HepG2 (cell line): Measurements from ENCODE around the gene SYAP1. TPM values are rescaled to one million over a fixed set of nuclear protein-coding genes. Genes with fewer than 3 reads are reported as not detected.

Experiments
- MEIS2 ChIP-seq: sonication (generic); formaldehyde crosslinking; IDR thresholded peaks from 2 replicates; pipeline ENCODE4 v1.9.0; 2021; ENCODE audit warnings: mild to moderate bottlenecking, missing genetic modification reagents
- U2AF2 ChIP-seq: fragments of 200-400 bp; formaldehyde crosslinking; IDR thresholded peaks from 2 replicates; pipeline ENCODE4 v1.6.1; 2017; ENCODE audit warnings: low read depth, mild to moderate bottlenecking, low read length
- polyA plus RNA-seq, 8 experiments: library from polyadenylated mRNA; depleted of rRNA in 3 of 8; stranded (reverse) in 7 of 8; unstranded in 1 of 8; fragments of >200 nt; fragmentation: Illumina TruSeq in 4 of 8; extraction: Trizol in 4 of 8; gene quantifications; 2 replicates each; pipeline versions ENCODE4 v1.2.1 to v1.2.3, GENCODE V29; 2011 to 2016; ENCODE audit warnings: low read depth in 4 of 8, missing spikeins in 1 of 8, mixed read lengths in 1 of 8; ENCODE audit not compliant: insufficient read depth in 1 of 8
- total RNA-seq, 5 experiments: library from RNA; depleted of rRNA; stranded (reverse); fragments of >200 nt; fragmentation: Illumina TruSeq; extraction: Trizol; gene quantifications; 2 replicates each; pipeline ENCODE4 v1.2.3, GENCODE V29; 2016; ENCODE audit warnings: low read depth in 1 of 5
- TF ChIP-seq, protein P1 (sequence below): sonication (generic); formaldehyde crosslinking; IDR thresholded peaks from 2 replicates; pipeline ENCODE4 v1.4.0; 2020; ENCODE audit warnings: mild to moderate bottlenecking, missing genetic modification reagents
- TF ChIP-seq, protein P2 (sequence below): sonication (generic); formaldehyde crosslinking; IDR thresholded peaks from 2 replicates; pipeline ENCODE4 v1.4.0; 2020; ENCODE audit warnings: missing genetic modification reagents

Gene SYAP1
- total and polyA plus RNA-seq, 2 of the 13 experiments (the other 11 are each of a cell fraction or from before 2014, with no cell fraction given), result 4.9 to 18.5 TPM

DNA sequence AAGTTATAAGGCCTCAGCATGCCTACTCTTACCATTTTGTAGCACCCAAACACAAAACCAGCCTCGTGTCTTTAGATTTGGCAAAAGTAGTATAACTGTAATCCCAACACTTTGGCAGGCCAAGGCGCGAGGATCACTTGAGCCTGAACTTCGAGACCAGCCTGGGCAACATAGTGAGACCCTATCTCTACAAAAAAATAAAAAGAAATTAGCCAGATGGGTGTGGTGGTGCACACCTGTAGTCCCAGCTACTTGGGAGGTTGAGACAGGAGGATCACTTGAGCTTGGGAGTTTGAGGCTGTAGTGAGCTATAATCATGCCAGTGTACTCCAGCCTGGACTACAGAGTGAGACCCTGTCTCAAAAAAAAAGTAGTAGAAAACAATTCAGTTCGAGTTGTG, 17.6 kb downstream of the SYAP1 start (continued):
- TF ChIP-seq, protein P1, sequence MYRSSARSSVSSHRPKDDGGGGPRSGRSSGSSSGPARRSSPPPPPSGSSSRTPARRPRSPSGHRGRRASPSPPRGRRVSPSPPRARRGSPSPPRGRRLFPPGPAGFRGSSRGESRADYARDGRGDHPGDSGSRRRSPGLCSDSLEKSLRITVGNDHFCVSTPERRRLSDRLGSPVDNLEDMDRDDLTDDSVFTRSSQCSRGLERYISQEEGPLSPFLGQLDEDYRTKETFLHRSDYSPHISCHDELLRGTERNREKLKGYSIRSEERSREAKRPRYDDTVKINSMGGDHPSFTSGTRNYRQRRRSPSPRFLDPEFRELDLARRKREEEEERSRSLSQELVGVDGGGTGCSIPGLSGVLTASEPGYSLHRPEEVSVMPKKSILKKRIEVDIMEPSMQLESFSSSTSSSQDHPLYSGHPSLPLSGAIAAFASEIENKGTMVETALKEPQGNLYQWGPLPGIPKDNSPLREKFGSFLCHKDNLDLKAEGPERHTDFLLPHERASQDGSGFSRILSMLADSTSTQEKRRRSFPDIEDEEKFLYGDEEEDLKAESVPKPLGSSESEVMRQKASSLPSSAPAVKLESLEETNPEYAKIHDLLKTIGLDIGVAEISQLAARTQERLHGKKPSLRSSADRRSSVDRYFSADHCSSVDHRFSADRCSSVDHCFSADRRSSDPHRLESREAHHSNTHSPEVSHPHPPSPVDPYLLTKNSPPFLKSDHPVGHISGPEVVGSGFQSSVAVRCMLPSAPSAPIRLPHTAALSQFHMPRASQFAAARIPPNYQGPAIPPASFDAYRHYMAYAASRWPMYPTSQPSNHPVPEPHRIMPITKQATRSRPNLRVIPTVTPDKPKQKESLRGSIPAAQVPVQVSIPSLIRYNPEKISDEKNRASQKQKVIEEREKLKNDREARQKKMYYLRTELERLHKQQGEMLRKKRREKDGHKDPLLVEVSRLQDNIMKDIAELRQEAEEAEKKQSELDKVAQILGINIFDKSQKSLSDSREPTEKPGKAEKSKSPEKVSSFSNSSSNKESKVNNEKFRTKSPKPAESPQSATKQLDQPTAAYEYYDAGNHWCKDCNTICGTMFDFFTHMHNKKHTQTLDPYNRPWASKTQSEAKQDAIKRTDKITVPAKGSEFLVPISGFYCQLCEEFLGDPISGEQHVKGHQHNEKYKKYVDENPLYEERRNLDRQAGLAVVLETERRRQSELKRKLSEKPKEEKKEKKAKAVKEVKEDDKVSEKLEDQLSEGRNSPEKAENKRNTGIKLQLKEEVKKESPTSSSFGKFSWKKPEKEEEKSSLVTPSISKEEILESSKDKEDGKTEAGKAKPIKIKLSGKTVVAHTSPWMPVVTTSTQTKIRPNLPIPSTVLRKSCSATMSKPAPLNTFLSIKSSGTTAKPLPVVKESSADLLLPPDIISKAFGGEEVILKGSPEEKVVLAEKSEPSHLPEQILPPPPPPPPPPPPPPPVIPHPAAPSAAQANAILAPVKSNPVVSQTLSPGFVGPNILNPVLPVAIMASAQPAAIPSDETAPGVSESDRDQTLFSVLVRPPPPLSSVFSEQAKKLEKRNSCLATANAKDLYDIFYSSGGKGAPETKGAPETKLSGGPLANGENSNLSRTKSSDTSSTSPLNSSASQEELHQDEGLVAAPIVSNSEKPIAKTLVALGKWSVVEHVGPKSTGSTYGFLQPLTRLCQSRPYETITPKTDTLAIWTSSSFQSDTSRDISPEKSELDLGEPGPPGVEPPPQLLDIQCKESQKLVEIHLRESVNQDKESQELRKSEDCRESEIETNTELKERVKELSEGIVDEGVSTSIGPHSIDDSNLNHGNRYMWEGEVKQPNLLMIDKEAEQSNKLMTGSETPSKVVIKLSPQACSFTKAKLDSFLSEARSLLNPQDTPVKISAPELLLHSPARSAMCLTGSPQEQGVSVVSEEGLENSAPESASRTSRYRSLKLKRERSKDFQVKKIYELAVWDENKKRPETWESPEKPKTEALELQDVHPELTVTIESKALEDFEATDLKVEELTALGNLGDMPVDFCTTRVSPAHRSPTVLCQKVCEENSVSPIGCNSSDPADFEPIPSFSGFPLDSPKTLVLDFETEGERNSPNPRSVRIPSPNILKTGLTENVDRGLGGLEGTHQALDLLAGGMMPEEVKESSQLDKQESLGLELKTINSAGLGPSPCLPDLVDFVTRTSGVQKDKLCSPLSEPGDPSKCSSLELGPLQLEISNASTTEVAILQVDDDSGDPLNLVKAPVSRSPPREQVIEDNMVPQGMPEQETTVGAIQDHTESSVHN (CRISPR knock-in tag), result no peak
- TF ChIP-seq, protein P2, sequence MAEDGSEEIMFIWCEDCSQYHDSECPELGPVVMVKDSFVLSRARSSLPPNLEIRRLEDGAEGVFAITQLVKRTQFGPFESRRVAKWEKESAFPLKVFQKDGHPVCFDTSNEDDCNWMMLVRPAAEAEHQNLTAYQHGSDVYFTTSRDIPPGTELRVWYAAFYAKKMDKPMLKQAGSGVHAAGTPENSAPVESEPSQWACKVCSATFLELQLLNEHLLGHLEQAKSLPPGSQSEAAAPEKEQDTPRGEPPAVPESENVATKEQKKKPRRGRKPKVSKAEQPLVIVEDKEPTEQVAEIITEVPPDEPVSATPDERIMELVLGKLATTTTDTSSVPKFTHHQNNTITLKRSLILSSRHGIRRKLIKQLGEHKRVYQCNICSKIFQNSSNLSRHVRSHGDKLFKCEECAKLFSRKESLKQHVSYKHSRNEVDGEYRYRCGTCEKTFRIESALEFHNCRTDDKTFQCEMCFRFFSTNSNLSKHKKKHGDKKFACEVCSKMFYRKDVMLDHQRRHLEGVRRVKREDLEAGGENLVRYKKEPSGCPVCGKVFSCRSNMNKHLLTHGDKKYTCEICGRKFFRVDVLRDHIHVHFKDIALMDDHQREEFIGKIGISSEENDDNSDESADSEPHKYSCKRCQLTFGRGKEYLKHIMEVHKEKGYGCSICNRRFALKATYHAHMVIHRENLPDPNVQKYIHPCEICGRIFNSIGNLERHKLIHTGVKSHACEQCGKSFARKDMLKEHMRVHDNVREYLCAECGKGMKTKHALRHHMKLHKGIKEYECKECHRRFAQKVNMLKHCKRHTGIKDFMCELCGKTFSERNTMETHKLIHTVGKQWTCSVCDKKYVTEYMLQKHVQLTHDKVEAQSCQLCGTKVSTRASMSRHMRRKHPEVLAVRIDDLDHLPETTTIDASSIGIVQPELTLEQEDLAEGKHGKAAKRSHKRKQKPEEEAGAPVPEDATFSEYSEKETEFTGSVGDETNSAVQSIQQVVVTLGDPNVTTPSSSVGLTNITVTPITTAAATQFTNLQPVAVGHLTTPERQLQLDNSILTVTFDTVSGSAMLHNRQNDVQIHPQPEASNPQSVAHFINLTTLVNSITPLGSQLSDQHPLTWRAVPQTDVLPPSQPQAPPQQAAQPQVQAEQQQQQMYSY (CRISPR knock-in tag), result no peak
- TF ChIP-seq U2AF2 (no peak), MEIS2 (no peak)
